NK-92 (cell line): Measurements from ENCODE around the gene MYB.

Source experiments
- DNase-seq: peaks from one replicate; lab custom pipeline; 2025; ENCODE audit not compliant: unreplicated experiment; lab: John Stamatoyannopoulos, UW

MYB gene

GRCh38 chr6:135219346-135219745 is 38.2 kb downstream of the MYB start:
- no peak for DNase-seq

GRCh38 chr6:135221042-135221441 is 39.9 kb downstream of the MYB start:
- DNase-seq = no peak

GRCh38 chr6:135221505-135221904 is 40.4 kb downstream of the MYB start:
- no peak for DNase-seq

GRCh38 chr6:135222623-135223022 is 41.5 kb downstream of the MYB start:
- no peak for DNase-seq

GRCh38 chr6:135224037-135224647 is 43.0 kb downstream of the MYB start:
- DNase-seq = no peak

GRCh38 chr6:135225911-135226310 is 44.8 kb downstream of the MYB start:
- DNase-seq = no peak

- no peak for DNase-seq
Measured at GRCh38 chr6:135226537-135226936, 45.4 kb downstream of the MYB start.

- DNase-seq = no peak
Measured at GRCh38 chr6:135227349-135227748, 46.2 kb downstream of the MYB start.

- DNase-seq = no peak
Measured at GRCh38 chr6:135227758-135228157, 46.6 kb downstream of the MYB start.

- no peak for DNase-seq
Measured at GRCh38 chr6:135228486-135228885, 47.4 kb downstream of the MYB start.

- no peak for DNase-seq
Measured at GRCh38 chr6:135229996-135230395, 48.9 kb downstream of the MYB start.

GRCh38 chr6:135230711-135231468 is 49.8 kb downstream of the MYB start:
- DNase-seq = no peak

GRCh38 chr6:135231469-135231844 is 50.3 kb downstream of the MYB start:
- DNase-seq = no peak

- no peak for DNase-seq
Measured at GRCh38 chr6:135233686-135234491, 52.8 kb downstream of the MYB start.

- DNase-seq = no peak
Measured at GRCh38 chr6:135234492-135234780, 53.3 kb downstream of the MYB start.

- DNase-seq = no peak
Measured at GRCh38 chr6:135235716-135236115, 54.6 kb downstream of the MYB start.

GRCh38 chr6:135236319-135236718 is 55.2 kb downstream of the MYB start:
- DNase-seq = no peak

GRCh38 chr6:135236732-135237131 is 55.6 kb downstream of the MYB start:
- no peak for DNase-seq

GRCh38 chr6:135240711-135241110 is 59.6 kb downstream of the MYB start:
- DNase-seq = no peak

- DNase-seq = no peak
Measured at GRCh38 chr6:135243871-135244796, 63.0 kb downstream of the MYB start.

- DNase-seq = no peak
Measured at GRCh38 chr6:135244805-135245204, 63.7 kb downstream of the MYB start.
